Common myeloid progenitor, CD34-positive (primary cell): Measurements from ENCODE around the gene EPB41L2.

Source experiments
- CTCF ChIA-PET: fragments of 350-600 bp; sonication (Branson Sonifier 250); formaldehyde crosslinking; loops from one replicate; lab custom pipeline; 2021; ENCODE audit warnings: antibody characterized with exemption; lab: Charles Lee
- POLR2A ChIA-PET: fragments of 350-600 bp; sonication (Branson Sonifier 250); formaldehyde crosslinking; loops from one replicate; lab custom pipeline; 2021; ENCODE audit warnings: antibody characterized with exemption; lab: Charles Lee
- DNase-seq, 3 donors: peaks; one replicate each; pipeline versions ENCODE4 v3.0.0 to v3.0.0-alpha.2; 2013
- H3K27ac ChIP-seq, 2 experiments: 1 replicate in 1 of 2; 2 replicates in 1 of 2; pipeline ENCODE4 v1.7.0; 2013; ENCODE audit warnings: inconsistent platforms in 2 of 2, low read length in 2 of 2, mild to moderate bottlenecking in 2 of 2, low read depth in 1 of 2, moderate library complexity in 1 of 2; ENCODE audit not compliant: severe bottlenecking in 2 of 2, insufficient read depth in 1 of 2, poor library complexity in 1 of 2
- H3K27me3 ChIP-seq, 5 experiments: replicated peaks in 2 of 5; 1 replicate in 3 of 5; 2 replicates in 2 of 5; pipeline versions ENCODE4 v1.6.1 to v1.7.0; 2013; ENCODE audit warnings: low read length in 4 of 5, mild to moderate bottlenecking in 2 of 5, moderate library complexity in 2 of 5, inconsistent platforms in 1 of 5; ENCODE audit not compliant: insufficient read depth in 5 of 5, control insufficient read depth in 4 of 5
- H3K36me3 ChIP-seq, 4 experiments: 1 replicate in 2 of 4; 2 replicates in 2 of 4; pipeline versions ENCODE4 v1.6.1 to v1.7.0; 2013; ENCODE audit warnings: low read length in 3 of 4, control low read depth in 1 of 4, mild to moderate bottlenecking in 1 of 4; ENCODE audit not compliant: control insufficient read depth in 4 of 4, insufficient read depth in 4 of 4
- H3K4me1 ChIP-seq, 4 experiments: 1 replicate in 3 of 4; 2 replicates in 1 of 4; pipeline versions ENCODE4 v1.6.1 to v1.7.1; 2013; ENCODE audit warnings: low read length in 3 of 4, mild to moderate bottlenecking in 3 of 4, control low read depth in 1 of 4, inconsistent platforms in 1 of 4, moderate library complexity in 1 of 4; ENCODE audit not compliant: control insufficient read depth in 4 of 4, insufficient read depth in 4 of 4; ENCODE audit errors: control extremely low read depth in 1 of 4
- H3K4me3 ChIP-seq, 7 experiments: 1 replicate in 4 of 7; 2 replicates in 3 of 7; pipeline versions ENCODE4 v1.5.1 to v1.7.0; 2013; ENCODE audit warnings: mild to moderate bottlenecking in 7 of 7, low read length in 6 of 7, moderate library complexity in 6 of 7, inconsistent platforms in 2 of 7, low read depth in 2 of 7, control low read depth in 1 of 7; ENCODE audit not compliant: insufficient read depth in 4 of 7, control insufficient read depth in 1 of 7; ENCODE audit errors: extremely low read depth in 1 of 7
- H3K9me3 ChIP-seq, 5 experiments: 1 replicate in 4 of 5; 2 replicates in 1 of 5; pipeline versions ENCODE4 v1.6.1 to v1.7.1; 2013; ENCODE audit warnings: low read length in 4 of 5, mild to moderate bottlenecking in 2 of 5, inconsistent platforms in 1 of 5, low read depth in 1 of 5, moderate library complexity in 1 of 5; ENCODE audit not compliant: control insufficient read depth in 4 of 5, insufficient read depth in 2 of 5; ENCODE audit errors: control extremely low read depth in 1 of 5
- WGBS: methylation state at CpG from one replicate; pipeline ENCODE4 v1.1.5; 2013; ENCODE audit not compliant: insufficient coverage; 5-methylcytosine and 5-hydroxymethylcytosine counted together

EPB41L2 gene

DNA sequence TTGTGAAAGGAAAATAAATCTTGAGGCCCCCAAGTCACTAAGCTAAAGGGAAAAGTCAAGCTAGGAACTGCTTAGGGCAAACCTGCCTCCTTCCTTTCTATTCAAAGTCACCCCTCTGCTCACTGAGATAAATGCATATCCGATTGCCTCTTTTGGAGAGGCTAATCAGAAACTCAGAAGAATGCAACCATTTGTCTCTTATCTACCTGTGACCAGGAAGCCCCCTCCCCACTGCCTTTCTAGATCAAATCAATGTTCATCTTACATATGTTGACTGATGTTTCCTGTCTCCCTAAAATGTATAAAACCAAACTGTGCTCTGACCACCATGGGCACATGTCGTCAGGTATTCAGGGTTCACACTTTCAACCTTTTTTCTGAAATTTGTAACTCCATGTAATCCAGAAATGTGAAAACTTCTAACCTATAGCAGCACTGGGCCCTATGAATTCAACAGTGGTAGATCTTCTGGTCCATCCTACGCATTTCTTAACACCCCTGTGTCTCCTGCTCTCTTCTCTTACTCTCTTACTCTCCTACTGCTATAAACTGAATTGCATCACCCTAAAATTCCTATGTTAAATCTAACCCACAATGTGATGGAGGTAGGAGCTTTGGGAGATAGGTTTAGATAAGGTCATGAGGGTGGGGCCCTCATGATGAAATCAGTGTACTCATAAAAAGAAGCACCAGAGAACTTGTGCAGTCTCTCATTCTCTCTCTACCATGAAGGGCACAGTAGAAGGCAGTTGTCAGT lies 89.3 kb downstream of the EPB41L2 start:
- Histone ChIP-seq H3K4me1 (no peaks in the 10 kb centered on the region), H3K9me3 (no peaks in the 10 kb centered on the region), H3K36me3 (no peaks in the 10 kb centered on the region), H3K27me3 (no peaks in the 10 kb centered on the region), H3K27ac (no peak overlapping the region), H3K4me3 (no peak overlapping the region)
- ChIA-PET CTCF (no interaction called here), POLR2A (no interaction called here)
- WGBS = 95% methylated on average over 2 of the region's 3 CpGs
- DNase-seq = no peak

DNA sequence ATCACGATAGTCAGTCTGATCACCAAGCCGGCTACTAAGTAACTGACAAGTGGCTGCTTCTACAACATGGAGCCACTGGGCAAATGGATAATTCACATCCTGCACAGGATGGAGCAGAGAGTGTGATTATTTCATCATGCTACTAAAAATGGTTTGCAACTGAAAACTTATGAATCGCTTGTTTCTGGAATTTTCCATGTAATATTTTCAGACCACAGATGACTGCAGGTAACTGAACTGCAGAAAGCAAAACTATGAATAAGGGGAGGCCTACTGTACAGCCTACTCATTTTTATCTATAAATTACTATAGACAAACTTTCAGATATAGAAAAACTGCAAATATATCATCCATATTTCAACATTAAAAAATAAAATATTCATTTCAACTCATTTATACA lies 91.5 kb downstream of the EPB41L2 start:
- CTCF ChIA-PET = no interaction called here

DNA sequence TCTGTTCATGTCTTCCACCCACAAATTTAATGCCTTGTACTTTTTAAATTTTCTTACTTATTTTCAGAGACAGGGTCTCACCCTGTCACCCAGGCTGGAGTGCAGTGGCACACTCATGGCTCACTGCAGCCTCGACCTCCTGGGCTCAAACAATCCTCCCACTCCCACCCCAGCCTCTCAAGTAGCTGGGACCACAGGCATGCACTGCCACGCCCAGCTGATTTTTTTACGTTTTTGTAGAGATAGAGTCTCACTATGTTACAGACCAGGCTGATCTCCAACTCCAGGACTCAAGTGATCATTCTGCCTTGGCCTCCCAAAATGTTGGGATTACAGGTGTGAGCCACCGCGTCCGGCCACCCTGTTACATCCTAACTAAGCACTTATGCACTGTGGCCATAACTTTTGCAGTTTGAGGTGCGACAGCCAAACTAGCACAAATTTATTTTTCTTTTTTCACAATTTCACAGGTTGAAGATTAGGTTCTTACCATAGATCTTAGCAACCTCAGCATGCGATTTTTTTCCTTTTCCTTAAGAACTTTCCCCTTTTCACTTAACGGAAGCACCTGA lies 92.1 kb downstream of the EPB41L2 start:
- Histone ChIP-seq H3K36me3 (no peaks in the 10 kb centered on the region), H3K4me1 (no peaks in the 10 kb centered on the region), H3K27me3 (no peaks in the 10 kb centered on the region), H3K27ac (no peak overlapping the region), H3K9me3 (no peaks in the 10 kb centered on the region), H3K4me3 (no peak overlapping the region)
- 97% methylated on average over 9 of the region's 9 CpGs for WGBS
- no peak for DNase-seq
- ChIA-PET POLR2A (no interaction called here), CTCF (no interaction called here)

More for the DNA sequence above, 91.5 kb downstream of the EPB41L2 start:
- H3K36me3 ChIP-seq = no peaks in the 10 kb centered on the region
- H3K27me3 ChIP-seq = no peaks in the 10 kb centered on the region
- POLR2A ChIA-PET = no interaction called here
- DNase-seq = no peak
- no peak overlapping the region for H3K27ac ChIP-seq
- H3K9me3 ChIP-seq = no peaks in the 10 kb centered on the region
- 100% methylated on average over 3 of the region's 3 CpGs for WGBS
- no peak overlapping the region for H3K4me3 ChIP-seq
- no peaks in the 10 kb centered on the region for H3K4me1 ChIP-seq

DNA sequence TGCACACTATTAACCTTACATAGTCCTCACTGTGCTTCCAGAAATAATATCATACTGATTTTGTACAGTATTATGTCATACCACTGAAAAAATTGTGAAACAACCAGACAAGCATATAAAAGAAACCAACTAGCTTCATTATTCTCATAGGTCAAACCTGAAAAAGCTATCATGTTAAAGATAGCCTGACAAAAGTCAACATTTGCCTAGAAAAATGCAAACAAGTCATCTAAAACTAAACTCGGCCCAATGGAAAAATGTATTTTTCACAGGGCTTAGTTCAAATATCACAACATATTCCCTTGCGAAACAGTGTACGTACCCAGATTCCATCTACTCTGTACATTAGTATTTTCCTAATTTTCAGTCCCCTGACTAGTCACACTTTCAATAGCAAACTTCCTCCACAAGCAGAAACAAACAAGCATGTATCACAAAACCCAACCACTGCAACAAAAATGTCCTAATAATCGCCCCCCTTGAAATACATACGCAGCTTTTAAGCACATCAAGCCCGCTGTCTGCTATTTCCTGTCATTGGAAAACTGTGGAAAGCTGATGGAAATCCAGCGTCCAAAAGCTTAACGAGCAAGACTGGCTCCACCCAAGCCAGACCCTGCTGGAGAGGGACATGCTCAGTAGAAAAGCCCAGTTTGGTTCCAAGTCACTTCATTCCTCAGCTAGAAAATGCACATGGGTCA lies 93.1 kb downstream of the EPB41L2 start:
- H3K27me3 ChIP-seq = no peaks in the 10 kb centered on the region
- no peaks in the 10 kb centered on the region for H3K4me1 ChIP-seq
- H3K9me3 ChIP-seq = no peaks in the 10 kb centered on the region
- 100% methylated on average over 8 of the region's 8 CpGs for WGBS
- no peak overlapping the region for H3K27ac ChIP-seq
- no peaks in the 10 kb centered on the region for H3K36me3 ChIP-seq
- H3K4me3 ChIP-seq = no peak overlapping the region
- no peak for DNase-seq
- ChIA-PET POLR2A (no interaction called here), CTCF (no interaction called here)

DNA sequence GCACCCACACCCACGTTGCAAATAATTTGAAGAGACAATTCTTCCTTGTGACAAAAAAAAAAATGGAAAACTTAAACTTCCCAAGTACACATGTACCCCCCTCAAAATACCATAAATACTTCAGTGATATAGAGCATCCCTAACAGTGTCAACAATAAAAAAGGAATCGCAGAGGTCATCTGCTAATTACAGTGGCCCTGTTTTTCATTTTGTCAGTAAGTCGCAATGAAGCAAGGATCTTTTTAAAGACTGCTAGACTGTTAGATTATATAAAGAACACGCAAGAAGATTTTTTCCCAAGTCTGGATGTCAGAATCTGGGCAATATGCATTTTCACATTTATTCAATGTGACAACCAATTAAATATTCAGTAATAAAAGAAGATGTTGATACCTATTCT lies 93.9 kb downstream of the EPB41L2 start:
- Histone ChIP-seq H3K27me3 (no peaks in the 10 kb centered on the region), H3K36me3 (no peaks in the 10 kb centered on the region), H3K4me1 (no peaks in the 10 kb centered on the region), H3K27ac (no peak overlapping the region), H3K4me3 (no peak overlapping the region), H3K9me3 (no peaks in the 10 kb centered on the region)
- 86% methylated on average over 1 of the region's 4 CpGs for WGBS
- no peak for DNase-seq
- POLR2A ChIA-PET = no interaction called here
- CTCF ChIA-PET = no interaction called here

DNA sequence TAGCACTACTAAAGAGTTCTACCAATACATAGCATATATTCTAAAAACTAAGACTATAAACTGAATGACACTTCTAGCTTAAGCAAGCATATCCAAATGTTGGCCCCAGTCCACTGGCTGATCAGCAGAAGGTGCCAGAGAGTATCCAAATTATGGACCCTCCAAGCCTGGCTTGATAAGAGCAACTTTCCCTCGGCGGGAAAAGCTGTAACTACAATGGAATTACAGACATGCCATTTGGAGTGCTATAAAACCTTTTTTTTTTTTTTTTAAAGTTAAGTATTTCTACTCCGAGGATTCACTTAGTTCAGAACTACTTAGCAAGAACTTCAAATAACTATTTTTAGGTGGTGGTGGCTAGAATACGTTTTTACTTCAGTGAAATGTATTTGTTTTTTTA lies 94.6 kb downstream of the EPB41L2 start:
- DNase-seq = no peak
- H3K4me3 ChIP-seq = no peak overlapping the region
- H3K36me3 ChIP-seq = no peaks in the 10 kb centered on the region
- CTCF ChIA-PET = interaction anchor here (1.0 kb wide), 1 partner anchor 10 kb away, joined by 3 read pairs; no protein-coding TSS in a partner anchor
- H3K4me1 ChIP-seq = no peaks in the 10 kb centered on the region
- no CpG with 5 or more reads among the region's 4 CpGs for WGBS
- POLR2A ChIA-PET = no interaction called here
- no peaks in the 10 kb centered on the region for H3K9me3 ChIP-seq
- no peaks in the 10 kb centered on the region for H3K27me3 ChIP-seq
- H3K27ac ChIP-seq = no peak overlapping the region
